HG02678 (cell line): ENCODE results near the gene SPACA5B.
"Not testable (repeated sequence)": the region's sequence is repeated elsewhere in the genome, so short reads cannot be mapped to it uniquely, and the experiment has no call there.

Experiments used
- ATAC-seq: cut with Tn5 transposase; IDR thresholded peaks from one replicate; pipeline ENCODE4 v1.9.1; 2021; ENCODE audit warnings: mild to moderate bottlenecking, moderate library complexity; ENCODE audit not compliant: unreplicated experiment

Gene SPACA5B

GRCh38 chrX:48130326-48130725, at the start of gene SPACA5B:
Gene SPACA5B, plus strand, starts transcription at chrX:48130626. Its CDS starts 62 bp downstream, at chrX:48130688.
- ATAC-seq, result not testable (repeated sequence)

- no peak for ATAC-seq
These were observed 47.2 kb upstream of the SPACA5B start for GRCh38 chrX:48083212-48083611.

GRCh38 chrX:48083706-48084105, 46.7 kb upstream of the SPACA5B start:
- no peak for ATAC-seq

- ATAC-seq, result no peak
These were observed 44.3 kb upstream of the SPACA5B start for GRCh38 chrX:48086082-48086481.

- no peak for ATAC-seq
These were observed 40.3 kb upstream of the SPACA5B start for GRCh38 chrX:48090123-48090522.

- ATAC-seq, result not testable (repeated sequence)
These were observed 37.9 kb upstream of the SPACA5B start for GRCh38 chrX:48092558-48092957.

- no peak for ATAC-seq
These were observed 29.0 kb upstream of the SPACA5B start for GRCh38 chrX:48101443-48101842.

- ATAC-seq, result no peak
These were observed 27.5 kb upstream of the SPACA5B start for GRCh38 chrX:48102874-48103374.

- no peak for ATAC-seq
These were observed 22.7 kb upstream of the SPACA5B start for GRCh38 chrX:48107717-48108116.

GRCh38 chrX:48125286-48125685, 5.1 kb upstream of the SPACA5B start:
- not testable (repeated sequence) for ATAC-seq

GRCh38 chrX:48132308-48132844, 1.9 kb downstream of the SPACA5B start:
- ATAC-seq, result not testable (repeated sequence)

GRCh38 chrX:48139076-48139475, 8.7 kb downstream of the SPACA5B start:
- not testable (repeated sequence) for ATAC-seq

GRCh38 chrX:48141810-48142508, 11.5 kb downstream of the SPACA5B start:
- ATAC-seq, result not testable (repeated sequence)

- ATAC-seq, result not testable (repeated sequence)
These were observed 12.3 kb downstream of the SPACA5B start for GRCh38 chrX:48142697-48143096.

- ATAC-seq, result no peak
These were observed 23.3 kb downstream of the SPACA5B start for GRCh38 chrX:48153769-48154168.

GRCh38 chrX:48154796-48155195, 24.4 kb downstream of the SPACA5B start:
- no peak for ATAC-seq

GRCh38 chrX:48156014-48156413, 25.6 kb downstream of the SPACA5B start:
- ATAC-seq, result no peak

GRCh38 chrX:48165241-48165640, 34.8 kb downstream of the SPACA5B start:
- no peak for ATAC-seq

- ATAC-seq, result not testable (repeated sequence)
These were observed 35.9 kb downstream of the SPACA5B start for GRCh38 chrX:48166322-48166721.

GRCh38 chrX:48179691-48180090, 49.3 kb downstream of the SPACA5B start:
- no peak for ATAC-seq

GRCh38 chrX:48180811-48181210, 50.4 kb downstream of the SPACA5B start:
- no peak for ATAC-seq

GRCh38 chrX:48181882-48182281, 51.5 kb downstream of the SPACA5B start:
- not testable (repeated sequence) for ATAC-seq
